ENCODE measurements around the gene SLC45A3.

The SLC45A3 gene

GRCh38 chr1:205665201-205666045 is 14.9 kb downstream of the SLC45A3 start:
- H3K36me3 Mint-ChIP-seq = no peaks in the 10 kb centered on the region
- H3K27me3 Mint-ChIP-seq = peaks cover 3% of the 10 kb centered on the region
- no peak overlapping the region for H3K4me3 Mint-ChIP-seq
- H3K27ac Mint-ChIP-seq = no peak overlapping the region
- no peaks in the 10 kb centered on the region for H3K4me1 Mint-ChIP-seq
- no peaks in the 10 kb centered on the region for H3K9me3 Mint-ChIP-seq

GRCh38 chr1:205664399-205665017 is 15.8 kb downstream of the SLC45A3 start:
- H3K27me3 Mint-ChIP-seq = peaks cover 3% of the 10 kb centered on the region
- H3K4me3 Mint-ChIP-seq = no peak overlapping the region
- H3K27ac Mint-ChIP-seq = no peak overlapping the region
- no peaks in the 10 kb centered on the region for H3K36me3 Mint-ChIP-seq
- H3K4me1 Mint-ChIP-seq = no peaks in the 10 kb centered on the region
- no peaks in the 10 kb centered on the region for H3K9me3 Mint-ChIP-seq

GRCh38 chr1:205663286-205663936 is 16.9 kb downstream of the SLC45A3 start:
- Mint-ChIP-seq H3K9me3 (no peaks in the 10 kb centered on the region), H3K4me1 (no peaks in the 10 kb centered on the region), H3K27ac (no peak overlapping the region), H3K27me3 (peaks cover 3% of the 10 kb centered on the region), H3K36me3 (no peaks in the 10 kb centered on the region), H3K4me3 (no peak overlapping the region)

- Mint-ChIP-seq H3K9me3 (no peaks in the 10 kb centered on the region), H3K4me3 (no peak overlapping the region), H3K27me3 (no peaks in the 10 kb centered on the region), H3K4me1 (no peaks in the 10 kb centered on the region), H3K36me3 (no peaks in the 10 kb centered on the region), H3K27ac (no peak overlapping the region)
Measured at GRCh38 chr1:205662791-205663190, 17.5 kb downstream of the SLC45A3 start.

GRCh38 chr1:205662135-205662738 is 18.1 kb downstream of the SLC45A3 start:
- no peaks in the 10 kb centered on the region for H3K4me1 Mint-ChIP-seq
- no peaks in the 10 kb centered on the region for H3K36me3 Mint-ChIP-seq
- H3K27ac Mint-ChIP-seq = no peak overlapping the region
- no peaks in the 10 kb centered on the region for H3K9me3 Mint-ChIP-seq
- H3K4me3 Mint-ChIP-seq = no peak overlapping the region
- peaks cover 1% of the 10 kb centered on the region for H3K27me3 Mint-ChIP-seq

- Mint-ChIP-seq H3K36me3 (no peaks in the 10 kb centered on the region), H3K4me1 (no peaks in the 10 kb centered on the region), H3K27me3 (peaks cover 1% of the 10 kb centered on the region), H3K9me3 (no peaks in the 10 kb centered on the region), H3K4me3 (no peak overlapping the region), H3K27ac (no peak overlapping the region)
Measured at GRCh38 chr1:205661429-205662134, 18.7 kb downstream of the SLC45A3 start.

GRCh38 chr1:205660361-205660760 is 19.9 kb downstream of the SLC45A3 start:
- Mint-ChIP-seq H3K9me3 (no peaks in the 10 kb centered on the region), H3K4me3 (no peak overlapping the region), H3K27me3 (peaks cover 1% of the 10 kb centered on the region), H3K27ac (no peak overlapping the region), H3K36me3 (no peaks in the 10 kb centered on the region), H3K4me1 (no peaks in the 10 kb centered on the region)

GRCh38 chr1:205658943-205659581 is 21.2 kb downstream of the SLC45A3 start:
- Mint-ChIP-seq H3K9me3 (no peaks in the 10 kb centered on the region), H3K36me3 (no peaks in the 10 kb centered on the region), H3K4me3 (no peak overlapping the region), H3K27ac (no peak overlapping the region), H3K27me3 (peaks cover 1% of the 10 kb centered on the region), H3K4me1 (no peaks in the 10 kb centered on the region)

GRCh38 chr1:205656236-205656635 is 24.1 kb downstream of the SLC45A3 start:
- Mint-ChIP-seq H3K4me3 (no peak overlapping the region), H3K27me3 (peaks cover 1% of the 10 kb centered on the region), H3K36me3 (no peaks in the 10 kb centered on the region), H3K9me3 (no peaks in the 10 kb centered on the region), H3K27ac (no peak overlapping the region), H3K4me1 (no peaks in the 10 kb centered on the region)

- Mint-ChIP-seq H3K27me3 (peaks cover 1% of the 10 kb centered on the region), H3K9me3 (no peaks in the 10 kb centered on the region), H3K36me3 (no peaks in the 10 kb centered on the region), H3K27ac (no peak overlapping the region), H3K4me1 (no peaks in the 10 kb centered on the region), H3K4me3 (no peak overlapping the region)
Measured at GRCh38 chr1:205652984-205653383, 27.3 kb downstream of the SLC45A3 start.

- Mint-ChIP-seq H3K9me3 (no peaks in the 10 kb centered on the region), H3K27me3 (no peaks in the 10 kb centered on the region), H3K27ac (no peak overlapping the region), H3K4me1 (no peaks in the 10 kb centered on the region), H3K4me3 (no peak overlapping the region), H3K36me3 (no peaks in the 10 kb centered on the region)
Measured at GRCh38 chr1:205650241-205650640, 30.1 kb downstream of the SLC45A3 start.

GRCh38 chr1:205645519-205645918 is 34.8 kb downstream of the SLC45A3 start:
- no peaks in the 10 kb centered on the region for H3K9me3 Mint-ChIP-seq
- H3K4me1 Mint-ChIP-seq = no peaks in the 10 kb centered on the region
- H3K36me3 Mint-ChIP-seq = no peaks in the 10 kb centered on the region
- no peak overlapping the region for H3K4me3 Mint-ChIP-seq
- H3K27me3 Mint-ChIP-seq = peaks cover 2% of the 10 kb centered on the region
- H3K27ac Mint-ChIP-seq = no peak overlapping the region

GRCh38 chr1:205642679-205643307 is 37.5 kb downstream of the SLC45A3 start:
- Mint-ChIP-seq H3K36me3 (no peaks in the 10 kb centered on the region), H3K27ac (no peak overlapping the region), H3K9me3 (no peaks in the 10 kb centered on the region), H3K4me1 (no peaks in the 10 kb centered on the region), H3K4me3 (no peak overlapping the region), H3K27me3 (peaks cover 2% of the 10 kb centered on the region)

- H3K27me3 Mint-ChIP-seq = peaks cover 2% of the 10 kb centered on the region
- H3K4me1 Mint-ChIP-seq = peaks cover 3% of the 10 kb centered on the region
- no peaks in the 10 kb centered on the region for H3K36me3 Mint-ChIP-seq
- H3K4me3 Mint-ChIP-seq = no peak overlapping the region
- no peaks in the 10 kb centered on the region for H3K9me3 Mint-ChIP-seq
- H3K27ac Mint-ChIP-seq = no peak overlapping the region
Measured at GRCh38 chr1:205639567-205639966, 40.7 kb downstream of the SLC45A3 start.

Data from activated naive CD4-positive, alpha-beta T cell treated with anti-CD3 and anti-CD28 coated beads, Interleukin-2, amount 50 U/mL, for 24 hours (primary cell).